Occipital lobe (tissue), 2 donors: ENCODE data around the gene ITK. TPM values are rescaled to one million over a fixed set of nuclear protein-coding genes. Genes with fewer than 3 reads are reported as not detected.

Experiments used
- DNase-seq: peaks from one replicate; lab custom pipeline; 2025; lab: John Stamatoyannopoulos, UW
- total RNA-seq: library from RNA; depleted of rRNA; stranded (reverse); fragments of >200 nt; gene quantifications from one replicate; pipeline ENCODE4 v1.2.3, GENCODE V29; 2014

Gene ITK
- total RNA-seq, 1 donor from 2014 or later, result 0.16 TPM

DNA sequence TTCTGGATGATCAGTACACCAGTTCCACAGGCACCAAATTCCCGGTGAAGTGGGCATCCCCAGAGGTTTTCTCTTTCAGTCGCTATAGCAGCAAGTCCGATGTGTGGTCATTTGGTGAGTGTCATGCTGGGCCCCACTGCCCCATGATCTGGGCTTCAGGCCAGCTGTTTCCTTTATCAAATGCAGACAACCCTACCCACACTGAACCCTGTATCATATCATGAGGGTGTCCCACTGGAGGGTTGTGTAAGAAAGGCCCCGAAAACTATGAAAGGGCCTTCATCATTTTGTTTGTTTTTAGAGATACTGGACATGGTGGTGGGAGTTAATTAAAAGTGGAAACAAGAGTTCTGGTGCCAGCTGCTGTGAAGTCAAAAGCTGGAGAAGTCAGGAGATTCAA, 65.2 kb downstream of the ITK start:
- DNase-seq, result no peak

DNA sequence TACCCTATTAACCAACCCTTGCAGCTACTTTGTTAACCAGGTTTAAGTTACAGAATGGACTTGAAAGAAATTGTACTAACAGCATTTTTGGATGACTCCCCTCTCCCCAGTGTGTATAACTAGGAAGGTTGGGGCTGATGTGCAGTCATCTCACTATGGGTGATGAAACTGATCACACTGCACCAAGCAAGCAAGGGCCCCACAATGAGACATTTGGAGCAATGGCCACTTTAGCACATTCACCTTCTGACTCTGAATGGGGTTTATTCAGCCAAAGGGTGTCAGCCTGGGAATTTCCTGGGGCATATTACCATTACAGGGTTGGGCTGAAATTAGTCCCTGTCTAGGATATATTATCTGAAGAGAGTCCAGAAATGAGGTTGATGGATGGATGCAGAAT, 66.6 kb downstream of the ITK start:
- no peak for DNase-seq

DNA sequence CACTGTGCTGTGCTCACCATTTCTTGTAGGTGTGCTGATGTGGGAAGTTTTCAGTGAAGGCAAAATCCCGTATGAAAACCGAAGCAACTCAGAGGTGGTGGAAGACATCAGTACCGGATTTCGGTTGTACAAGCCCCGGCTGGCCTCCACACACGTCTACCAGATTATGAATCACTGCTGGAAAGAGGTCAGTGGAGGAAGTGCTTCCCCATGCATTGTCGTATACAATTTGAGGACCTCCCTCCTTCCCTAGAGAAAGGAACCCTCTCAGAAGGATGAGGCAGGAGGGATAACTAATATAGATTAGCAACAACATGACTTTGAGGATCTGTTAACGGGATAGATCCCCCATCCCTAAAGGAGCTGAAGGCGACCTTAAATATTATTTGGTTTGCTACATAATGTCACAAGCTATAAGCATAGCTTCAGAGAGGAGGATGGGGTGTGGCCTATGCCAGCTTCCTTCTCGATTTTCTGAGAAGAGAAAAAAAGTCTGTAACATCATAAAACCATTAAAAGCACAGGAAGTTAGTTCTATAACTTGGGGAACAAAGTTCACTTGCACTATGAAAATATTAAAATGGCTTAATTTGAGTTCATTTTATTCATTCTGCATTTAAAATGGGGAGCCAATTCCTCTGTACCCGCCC, 68.3 kb downstream of the ITK start:
- DNase-seq, result no peak

DNA sequence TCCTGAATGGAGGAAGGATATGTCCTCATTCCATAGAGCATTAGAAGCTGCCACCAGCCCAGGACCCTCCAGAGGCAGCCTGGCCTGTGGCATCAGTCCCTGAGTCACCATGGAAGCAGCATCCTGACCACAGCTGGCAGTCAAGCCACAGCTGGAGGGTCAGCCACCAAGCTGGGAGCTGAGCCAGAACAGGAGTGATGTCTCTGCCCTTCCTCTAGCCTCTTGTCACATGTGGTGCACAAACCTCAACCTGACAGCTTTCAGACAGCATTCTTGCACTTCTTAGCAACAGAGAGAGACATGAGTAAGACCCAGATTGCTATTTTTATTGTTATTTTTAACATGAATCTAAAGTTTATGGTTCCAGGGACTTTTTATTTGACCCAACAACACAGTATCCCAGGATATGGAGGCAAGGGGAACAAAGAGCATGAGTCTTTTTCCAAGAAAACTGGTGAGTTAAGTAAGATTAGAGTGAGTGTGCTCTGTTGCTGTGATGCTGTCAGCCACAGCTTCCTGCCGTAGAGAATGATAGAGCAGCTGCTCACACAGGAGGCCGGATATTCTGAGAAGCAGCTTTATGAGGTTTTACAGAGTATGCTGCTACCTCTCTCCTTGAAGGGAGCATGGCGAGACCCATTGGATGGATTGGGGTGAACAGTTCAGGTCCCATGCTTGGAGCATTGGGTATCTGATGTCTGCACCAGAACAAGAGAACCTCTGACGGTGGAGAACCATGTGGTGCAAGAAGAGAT, 72.2 kb downstream of the ITK start:
- no peak for DNase-seq

DNA sequence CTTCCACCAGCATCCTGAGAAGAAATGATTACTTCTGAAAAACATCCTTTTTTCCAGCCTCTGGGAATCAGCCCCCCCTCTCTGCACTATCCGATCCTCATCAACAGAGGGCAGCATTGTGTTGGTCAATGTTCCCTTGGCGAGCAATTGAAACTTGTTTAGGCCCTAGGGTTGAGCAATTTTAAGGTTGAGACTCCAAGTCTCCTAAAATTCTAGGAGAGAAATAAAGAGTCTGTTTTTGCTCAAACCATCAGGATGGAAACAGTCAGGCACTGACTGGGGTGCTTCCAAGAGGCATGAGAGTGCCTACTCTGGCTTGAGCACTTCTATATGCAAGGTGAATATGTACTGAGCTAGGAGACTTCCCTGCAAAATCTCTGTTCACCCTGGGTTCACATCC, 72.9 kb downstream of the ITK start:
- DNase-seq, result peak; percentile 26

DNA sequence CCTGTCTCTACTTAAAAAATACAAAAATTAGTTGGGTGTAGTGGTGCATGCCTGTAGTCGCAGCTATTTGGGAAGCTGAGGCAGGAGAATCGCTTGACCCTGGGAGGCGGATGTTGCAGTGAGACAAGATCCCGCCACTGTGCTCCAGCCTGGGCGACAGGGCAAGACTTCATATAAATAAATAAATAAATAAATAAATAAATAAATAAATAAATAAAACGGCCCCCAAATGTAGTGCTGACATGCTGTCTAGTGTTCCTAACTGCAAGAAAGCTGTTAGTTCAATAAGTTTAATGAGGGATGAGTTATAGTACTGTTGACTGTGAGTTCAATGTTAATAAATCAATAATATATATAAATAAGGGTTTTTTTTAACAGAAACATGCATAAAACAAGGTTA, 77.8 kb downstream of the ITK start:
- DNase-seq, result no peak

DNA sequence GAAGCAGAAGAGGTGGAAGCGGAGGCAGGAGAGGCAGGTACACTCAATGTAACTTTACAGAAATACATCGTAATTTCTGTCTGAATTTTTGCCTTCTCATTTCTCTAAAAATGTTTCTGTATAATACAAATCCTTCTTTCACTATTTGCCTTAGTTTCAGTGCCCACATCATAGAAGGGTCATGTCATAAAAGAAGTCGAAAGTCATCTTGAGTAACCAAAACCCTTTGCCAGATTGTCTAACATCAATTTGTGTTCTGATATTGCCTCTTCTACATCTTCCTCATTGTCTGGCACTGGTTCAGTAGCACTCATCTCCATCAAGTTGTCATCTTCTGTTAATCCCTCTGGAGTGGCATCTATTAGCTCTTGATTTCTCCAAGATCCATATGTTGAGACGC, 79.1 kb downstream of the ITK start:
- no peak for DNase-seq

DNA sequence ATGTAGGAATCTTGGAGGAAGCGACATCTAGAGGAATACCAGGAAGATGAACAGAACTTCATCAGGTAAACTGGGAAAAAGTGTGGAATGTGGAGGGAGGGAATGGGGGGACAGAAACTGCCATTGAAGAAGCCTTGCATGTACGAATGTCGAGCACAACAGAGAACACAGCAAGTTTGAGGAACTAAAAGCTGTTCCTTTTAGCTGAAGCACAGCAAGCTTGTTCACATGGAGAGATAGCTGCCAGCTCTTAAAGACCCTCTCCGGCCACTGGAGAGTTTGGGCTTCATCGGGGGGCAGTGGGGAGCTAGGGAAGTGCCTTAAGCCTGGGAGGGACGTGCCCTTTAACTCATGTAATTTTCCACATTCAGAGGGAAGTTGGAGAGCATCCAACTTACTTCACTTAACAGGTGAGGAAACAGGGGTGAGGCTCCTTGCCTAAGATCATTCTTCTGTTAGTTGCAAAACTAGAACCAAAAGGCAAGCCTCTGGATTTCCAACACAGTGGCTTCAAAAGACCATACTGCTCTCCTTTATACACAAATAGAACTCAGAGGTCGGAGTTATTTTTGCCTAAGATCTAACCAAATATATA, 83.0 kb downstream of the ITK start:
- no peak for DNase-seq

DNA sequence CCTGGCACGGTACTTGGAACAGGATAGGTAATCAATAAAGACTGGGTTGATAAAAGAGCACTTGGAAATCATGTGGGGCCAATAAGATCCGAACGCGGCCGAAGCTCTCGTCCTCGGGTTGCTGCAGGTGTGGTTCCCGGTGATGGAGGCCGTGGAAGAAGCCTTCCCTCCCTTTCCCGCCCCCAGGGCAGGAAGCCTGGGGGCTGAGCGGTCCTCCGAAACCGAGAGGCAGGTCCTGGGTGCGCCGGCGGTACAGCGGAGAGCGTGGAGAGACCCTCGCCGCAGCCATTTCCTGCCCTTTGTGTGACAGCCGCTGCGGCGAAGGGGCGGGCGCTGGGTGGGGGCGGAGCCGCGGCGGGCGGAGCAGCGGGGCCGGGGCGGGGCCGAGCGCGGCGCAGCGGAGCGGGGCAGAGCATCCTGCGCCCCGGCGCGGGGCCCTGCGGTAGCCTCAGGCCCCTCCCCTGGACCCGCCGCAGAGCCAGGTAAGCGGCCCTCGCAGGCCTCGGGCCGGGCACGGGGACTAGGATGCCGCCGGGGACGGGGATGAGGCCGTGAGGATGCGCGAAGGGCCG, 85.2 kb downstream of the ITK start, which contains the start of gene CYFIP2:
CYFIP2 (plus strand) TSS at position 410 of the 572 bp plus-strand sequence. CDS start 19,239 bp downstream, outside the sequence.
- DNase-seq, result peak; percentile 65

DNA sequence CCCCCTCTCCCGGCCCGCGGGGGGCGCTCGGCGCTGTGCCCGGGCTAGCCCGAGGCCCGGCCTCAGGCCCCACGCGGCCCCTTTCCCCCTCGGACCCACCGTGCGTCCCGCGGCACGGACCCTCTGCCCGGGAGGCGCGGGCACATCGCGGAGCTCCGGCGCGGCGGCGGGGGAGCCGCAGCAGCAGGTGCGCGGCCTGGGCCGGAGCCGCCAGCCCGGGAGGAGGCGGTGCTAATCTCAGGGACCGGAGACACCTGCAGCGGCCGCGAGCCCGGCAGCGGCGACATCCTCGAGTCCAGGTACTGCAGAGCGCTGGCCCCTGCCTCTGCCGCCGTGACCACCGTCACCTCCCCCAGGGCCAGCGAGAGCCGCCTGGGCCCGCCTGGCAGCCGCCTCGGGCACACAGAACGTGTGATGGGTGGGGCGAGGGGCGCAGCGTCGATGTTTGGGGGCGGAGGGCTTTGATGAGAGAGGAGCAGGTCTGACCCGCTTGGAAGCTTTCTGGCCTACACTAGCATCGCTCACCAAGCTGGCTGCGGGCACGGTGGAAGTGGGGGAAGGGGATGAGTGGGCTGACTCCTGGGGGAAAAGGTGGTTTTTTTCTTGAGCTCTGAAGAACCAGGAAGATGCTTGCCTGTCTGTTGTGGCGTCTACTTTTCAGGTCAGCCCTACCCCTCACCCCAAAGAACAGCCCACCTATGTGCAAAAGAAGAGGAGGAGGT, 85.8 kb downstream of the ITK start:
- no peak for DNase-seq

DNA sequence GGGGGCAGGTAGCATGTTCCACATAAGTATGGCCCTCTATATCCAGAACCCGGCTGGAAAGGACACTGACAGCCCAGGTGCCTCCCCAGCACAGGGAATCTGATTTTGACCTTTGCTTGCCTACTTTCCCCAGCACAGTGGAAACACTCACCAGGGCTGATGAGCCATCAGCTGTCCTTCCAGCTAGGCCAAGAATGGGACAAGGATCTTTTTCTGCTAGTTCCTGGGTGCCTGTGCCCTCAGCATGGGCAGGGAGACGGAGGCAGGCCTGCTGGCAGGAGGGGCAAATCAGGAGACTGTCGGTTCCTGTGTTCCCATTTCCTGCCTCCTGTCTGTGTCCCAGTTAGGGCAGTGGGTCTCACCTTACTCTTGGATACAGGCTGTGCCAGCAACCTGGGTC, 86.4 kb downstream of the ITK start:
- DNase-seq, result no peak

DNA sequence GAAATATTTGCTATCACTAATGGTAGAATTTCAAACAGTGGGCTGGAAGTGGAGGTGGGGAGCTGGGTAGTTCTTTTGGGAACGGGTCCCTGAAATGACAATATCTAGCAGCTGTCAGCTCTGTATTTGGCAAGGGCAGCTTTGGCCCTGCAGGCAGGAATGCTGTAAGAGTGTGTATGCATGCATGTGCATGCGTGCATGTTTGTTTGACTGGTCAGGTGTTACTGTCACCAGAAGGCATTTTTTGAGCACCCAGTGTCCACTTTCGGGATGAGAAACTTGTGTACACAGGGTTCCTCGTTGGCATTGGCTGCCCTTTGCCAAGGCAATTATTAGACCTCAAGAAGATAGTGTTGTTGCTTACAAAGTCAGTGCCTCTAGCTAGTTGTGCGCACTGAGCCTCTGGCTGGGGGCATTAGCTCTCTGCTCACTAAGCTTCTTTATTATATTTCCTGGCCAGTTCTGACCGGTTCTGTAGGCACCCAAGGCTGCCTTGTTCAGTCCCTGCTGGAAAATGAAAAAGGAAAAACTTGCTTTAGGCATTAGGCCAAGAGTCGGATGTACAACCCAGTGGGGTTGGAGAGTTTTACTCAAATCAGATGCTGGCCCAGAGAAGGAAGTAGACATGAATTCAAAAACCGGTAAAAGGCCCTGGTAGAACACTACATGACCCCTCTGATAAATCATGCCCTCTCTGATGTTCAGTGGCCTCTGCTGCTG, 87.3 kb downstream of the ITK start:
- no peak for DNase-seq

DNA sequence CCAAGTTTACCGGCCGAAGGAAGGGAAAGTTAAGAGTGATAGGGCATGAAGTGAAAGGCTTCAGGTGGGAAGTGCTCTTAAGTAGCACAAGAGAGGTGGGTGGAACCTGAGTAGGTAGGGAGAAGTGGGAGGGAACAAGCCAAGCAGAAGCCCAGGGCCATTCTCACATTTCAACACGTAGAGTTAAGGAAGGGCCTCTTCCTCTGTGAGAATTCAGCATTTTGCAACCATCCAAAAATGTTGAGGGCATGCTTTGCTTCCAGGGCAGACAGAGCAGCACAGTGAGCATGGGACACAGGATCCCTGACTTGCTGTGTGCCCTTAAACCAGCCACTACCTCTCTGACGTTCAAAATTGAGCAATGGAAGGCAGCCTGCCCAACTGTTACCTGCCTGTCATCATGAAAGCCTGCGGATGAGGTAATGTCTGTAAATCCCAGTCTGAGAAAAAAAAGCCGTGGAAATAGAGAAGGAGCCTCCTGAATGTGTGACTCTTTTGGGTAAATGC, 88.6 kb downstream of the ITK start:
- no peak for DNase-seq

DNA sequence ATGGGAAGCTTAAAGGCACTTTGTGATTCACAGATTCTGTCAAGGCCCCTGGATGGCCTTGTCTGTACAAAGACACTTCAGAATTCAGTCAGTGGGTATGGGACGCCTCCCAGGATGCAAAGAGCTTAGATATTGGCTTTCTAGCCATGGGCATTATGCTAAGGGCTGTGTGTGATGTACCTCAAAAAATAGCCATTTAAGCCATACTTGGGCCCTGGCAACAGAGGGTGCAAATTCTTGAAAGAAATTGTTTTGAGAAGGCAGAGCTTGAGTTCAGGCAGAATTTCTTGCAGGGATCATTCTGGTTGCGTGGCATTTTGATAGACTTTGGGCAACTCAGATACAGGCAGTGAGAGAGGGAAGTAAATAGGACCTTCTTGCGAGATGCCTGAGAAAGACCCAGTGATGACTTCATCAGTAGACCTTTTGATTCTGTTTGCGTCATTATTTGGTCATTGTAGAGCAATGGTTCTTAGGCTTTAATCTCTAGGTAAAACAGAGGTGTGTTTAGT, 89.2 kb downstream of the ITK start:
- DNase-seq, result no peak

DNA sequence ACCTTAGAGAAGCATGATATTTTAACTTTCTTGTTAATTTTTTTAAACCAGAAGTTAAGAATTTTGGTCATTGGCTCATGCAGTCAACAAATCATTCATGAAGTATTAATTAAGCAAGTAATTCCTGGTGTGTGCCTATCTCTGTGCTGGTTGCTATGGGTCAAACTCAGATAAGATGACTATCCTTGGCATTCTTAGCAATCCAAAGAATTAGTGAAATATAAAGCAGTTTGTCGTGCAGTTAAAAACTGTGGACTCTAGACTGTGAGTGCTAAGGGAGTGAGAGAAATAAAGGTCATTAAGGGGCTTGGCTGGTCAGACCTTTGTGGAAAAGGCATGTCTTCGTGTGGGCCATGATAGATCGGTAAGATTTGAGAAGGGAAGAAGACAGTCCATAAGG, 90.1 kb downstream of the ITK start:
- DNase-seq, result no peak

DNA sequence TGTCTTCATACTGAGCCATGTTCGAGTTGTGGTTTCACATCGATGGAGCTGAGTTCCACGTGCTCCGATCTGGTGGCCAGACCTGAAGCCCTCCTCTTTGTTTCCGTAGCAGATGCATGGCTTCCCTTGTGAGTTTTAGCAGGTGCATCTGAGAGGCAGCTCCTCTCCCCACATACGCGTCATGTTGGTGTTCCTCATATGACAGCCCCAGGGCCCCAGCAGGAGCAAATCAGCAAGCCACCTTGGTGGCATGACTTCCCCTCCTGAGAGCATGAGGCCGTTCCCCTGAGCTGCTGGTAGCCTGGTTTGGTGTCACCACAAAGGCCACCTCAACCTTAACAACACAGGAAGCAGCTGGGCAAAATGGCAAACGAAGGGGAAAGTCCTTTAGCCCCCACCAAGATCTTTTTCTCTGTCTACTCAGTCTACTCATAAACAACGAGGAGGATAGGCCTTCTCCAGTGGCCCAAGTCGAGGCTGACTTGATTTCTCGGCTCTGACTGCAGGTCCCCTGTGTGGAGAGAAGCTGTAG, 91.2 kb downstream of the ITK start:
- no peak for DNase-seq

DNA sequence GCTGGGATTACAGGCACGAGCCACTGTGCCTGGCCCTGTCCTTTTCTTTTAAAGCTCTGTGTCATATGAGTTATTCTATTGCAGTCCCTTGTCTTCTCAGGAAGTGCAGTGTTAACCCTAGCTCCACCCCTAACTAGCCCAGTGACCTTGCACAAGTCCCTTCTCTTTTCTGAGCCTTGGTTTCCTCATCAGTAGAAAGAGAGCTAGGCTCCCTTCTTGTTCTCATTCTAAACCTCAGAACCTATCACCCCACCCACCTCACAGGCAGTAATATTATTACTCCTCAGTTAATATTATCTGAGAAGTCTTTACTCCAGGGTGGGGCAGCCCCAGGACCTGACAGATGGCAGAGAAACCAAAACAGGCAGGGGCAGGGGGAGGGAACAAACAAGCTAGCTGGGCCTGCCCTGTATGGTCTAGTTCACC, 92.5 kb downstream of the ITK start:
- no peak for DNase-seq

DNA sequence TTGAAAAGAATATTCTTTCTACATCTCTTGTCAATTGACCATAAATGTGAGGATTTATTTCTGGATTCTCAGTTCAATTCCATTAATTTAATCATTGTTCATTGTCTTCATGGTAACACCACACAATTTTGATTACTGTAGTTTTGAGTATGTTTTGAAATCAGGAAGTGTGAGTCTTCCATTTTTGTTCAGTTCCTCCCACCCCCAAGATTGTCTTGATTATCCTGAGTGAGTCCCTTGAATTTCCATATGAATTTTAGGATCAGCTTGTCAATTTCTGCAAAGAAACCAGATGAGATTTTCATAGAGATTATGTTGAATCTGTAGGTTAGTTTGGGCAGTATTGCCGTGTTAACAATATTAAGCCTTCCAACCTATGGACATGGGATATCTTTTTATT, 94.8 kb downstream of the ITK start:
- no peak for DNase-seq

DNA sequence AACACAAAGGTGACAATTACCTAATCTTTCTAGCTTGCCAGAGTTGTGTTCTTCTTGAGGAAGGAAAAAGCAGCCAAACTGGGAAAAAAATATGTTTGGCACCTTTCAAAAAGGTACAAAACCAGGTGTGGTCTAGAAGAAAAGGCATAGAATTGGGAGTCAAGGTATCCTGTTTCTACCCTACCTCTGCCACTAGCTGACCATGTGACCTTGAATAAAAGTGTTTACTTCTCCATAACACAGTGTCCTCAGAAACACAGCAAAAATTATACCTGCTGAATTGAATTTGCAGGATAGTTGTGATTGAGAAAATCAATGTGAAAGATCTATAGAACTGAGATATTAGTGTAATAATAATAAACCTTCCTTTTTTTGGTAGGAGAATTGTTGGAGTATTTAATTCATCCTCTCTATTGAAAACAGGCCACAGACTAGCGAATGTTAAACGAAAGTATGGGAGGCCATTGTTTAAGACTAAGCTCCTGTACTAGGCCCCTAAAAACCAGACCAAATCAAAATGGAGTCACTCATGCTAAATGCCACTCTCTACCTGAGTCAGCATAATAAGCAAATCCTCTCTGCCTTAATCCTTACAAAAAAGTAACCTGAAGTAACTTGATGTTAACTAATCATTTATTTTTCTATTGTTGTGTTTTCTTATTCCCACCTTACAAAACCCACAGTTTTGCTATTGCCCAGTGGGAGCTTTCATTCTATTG, 97.8 kb downstream of the ITK start:
- DNase-seq, result no peak
